ENCODE measurements around the gene PTPN1. TPM values are rescaled to one million over a fixed set of nuclear protein-coding genes. Genes with fewer than 3 reads are reported as not detected.

PTPN1 gene
- total and polyA plus RNA-seq, 10 of the 15 experiments (the other 5 are each of a cell fraction or from before 2014, with no cell fraction given): 15.9 to 74.7 (median 43.9) TPM

DNA sequence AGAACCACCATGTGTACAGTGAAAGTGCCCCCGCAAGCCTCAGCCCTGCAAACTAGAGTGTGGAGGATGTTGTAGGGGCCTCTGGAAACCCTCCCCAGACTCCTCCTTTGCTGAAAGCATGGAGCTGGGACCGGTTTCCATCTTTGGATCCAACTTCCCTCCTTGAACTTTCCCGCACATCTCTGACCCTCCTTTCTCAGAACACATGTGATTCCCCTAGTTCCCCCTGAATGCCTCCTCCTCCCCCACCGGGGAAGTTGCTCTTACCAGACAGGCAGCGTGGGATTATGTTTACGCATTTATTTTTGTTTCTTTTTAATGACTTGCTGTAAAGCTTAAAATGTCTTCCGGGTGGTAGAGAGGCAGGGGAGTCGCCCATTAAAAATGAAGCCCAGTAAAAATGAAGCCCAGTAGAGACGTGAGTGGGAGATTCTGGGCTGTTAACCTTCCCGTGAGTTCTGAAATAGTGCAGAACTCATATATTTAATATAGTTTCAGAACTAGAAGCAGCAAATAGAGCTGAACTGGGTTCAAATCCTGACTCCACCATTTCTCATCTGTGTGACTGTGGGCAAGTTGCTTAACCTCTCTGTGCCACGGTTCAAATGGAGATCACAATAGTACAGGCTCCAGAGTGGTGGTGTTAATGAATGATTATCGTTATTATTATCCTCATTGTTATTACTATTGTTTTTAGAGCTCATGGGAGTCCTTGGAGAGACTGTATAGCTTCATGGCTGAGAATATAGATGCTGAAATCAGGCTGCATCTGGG lies 8.0 kb upstream of the PTPN1 start:
- H3K27ac ChIP-seq (ENCODE audit: control insufficient read depth, insufficient read depth): peak overlapping the region; percentile 45
- no peak for DNase-seq (ENCODE audit: low read depth, low spot score)
- SMC1A ChIA-PET (ENCODE audit: uncharacterized antibody, unreplicated experiment): interaction anchor here (1.0 to 95.1 kb wide), 6 partner anchors 11 to 44 kb away, joined by 3 to 2799 read pairs (median 7); partner anchors contain the start of gene PTPN1
- H2AFZ ChIP-seq (ENCODE audit: control insufficient read depth, low read depth, low read length): peak overlapping the region; percentile 89
- TF ChIP-seq, protein P1, sequence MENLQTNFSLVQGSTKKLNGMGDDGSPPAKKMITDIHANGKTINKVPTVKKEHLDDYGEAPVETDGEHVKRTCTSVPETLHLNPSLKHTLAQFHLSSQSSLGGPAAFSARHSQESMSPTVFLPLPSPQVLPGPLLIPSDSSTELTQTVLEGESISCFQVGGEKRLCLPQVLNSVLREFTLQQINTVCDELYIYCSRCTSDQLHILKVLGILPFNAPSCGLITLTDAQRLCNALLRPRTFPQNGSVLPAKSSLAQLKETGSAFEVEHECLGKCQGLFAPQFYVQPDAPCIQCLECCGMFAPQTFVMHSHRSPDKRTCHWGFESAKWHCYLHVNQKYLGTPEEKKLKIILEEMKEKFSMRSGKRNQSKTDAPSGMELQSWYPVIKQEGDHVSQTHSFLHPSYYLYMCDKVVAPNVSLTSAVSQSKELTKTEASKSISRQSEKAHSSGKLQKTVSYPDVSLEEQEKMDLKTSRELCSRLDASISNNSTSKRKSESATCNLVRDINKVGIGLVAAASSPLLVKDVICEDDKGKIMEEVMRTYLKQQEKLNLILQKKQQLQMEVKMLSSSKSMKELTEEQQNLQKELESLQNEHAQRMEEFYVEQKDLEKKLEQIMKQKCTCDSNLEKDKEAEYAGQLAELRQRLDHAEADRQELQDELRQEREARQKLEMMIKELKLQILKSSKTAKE (IDR thresholded peaks at IDR 0.05; ENCODE audit: low read depth, poor library complexity, severe bottlenecking): no peak
- peak; percentile 84 for TF ChIP-seq EED (IDR thresholded peaks at IDR 0.05; ENCODE audit: low read depth)
- TF ChIP-seq MTA2 (IDR thresholded peaks at IDR 0.05; ENCODE audit: low read depth): no peak
- no peak for TF ChIP-seq CBFB (IDR thresholded peaks at IDR 0.05; ENCODE audit: low read depth)
- 0 out of 4 replicates have a peak, but pooled peaks of 1 of the 2 experiments have one; percentile 11 for TF ChIP-seq IKZF2 (IDR thresholded peaks at IDR 0.05)
- no peak for TF ChIP-seq TBL1XR1 (IDR thresholded peaks at IDR 0.05; ENCODE audit: low read depth, low read length)
- no peak for TF ChIP-seq HSF1 (IDR thresholded peaks at IDR 0.05; ENCODE audit: low read depth, low read length)
- TF ChIP-seq RUNX3 (IDR thresholded peaks at IDR 0.05; ENCODE audit: low read length): peak; percentile 39
- TF ChIP-seq HDAC2 (IDR thresholded peaks at IDR 0.05): 0 out of 2 replicates have a peak, but pooled peaks have one; percentile 74
- TF ChIP-seq CREM (IDR thresholded peaks at IDR 0.05; ENCODE audit: low read depth): 0 out of 2 replicates have a peak, but pooled peaks have one; percentile 38
- 0 out of 2 replicates have a peak, but pooled peaks have one; percentile 31 for TF ChIP-seq ZNF217 (IDR thresholded peaks at IDR 0.05)
- TF ChIP-seq PAX5 (IDR thresholded peaks at IDR 0.05; ENCODE audit: borderline replicate concordance, low read depth, low read length): 0 out of 2 replicates have a peak, but pooled peaks have one; percentile 41
- TF ChIP-seq NFIC (IDR thresholded peaks at IDR 0.05; ENCODE audit: low read depth, low read length): 0 out of 2 replicates have a peak, but pooled peaks have one; percentile 45
- TF ChIP-seq CREB1 (IDR thresholded peaks at IDR 0.05; ENCODE audit: low read depth): 0 out of 2 replicates have a peak, but pooled peaks have one; percentile 21
- no peaks in the 10 kb centered on the region for H3K36me3 ChIP-seq (ENCODE audit: control insufficient read depth in 2 of 2, insufficient read depth in 2 of 2, low read length in 1 of 2)
- peak overlapping the region; percentile 71 for H3K4me2 ChIP-seq (ENCODE audit: control insufficient read depth, insufficient read depth)
- POLR2A ChIA-PET: interaction anchor here (0.6 to 4.4 kb wide), 6 partner anchors 12 to 87 kb away, joined by 3 to 33 read pairs (median 4); no protein-coding TSS in a partner anchor
- H3K4me1 ChIP-seq (ENCODE audit: control insufficient read depth, insufficient read depth, low read length): peaks cover 45% of the 10 kb centered on the region
- CTCF ChIA-PET: interaction anchor here (0.5 to 10.4 kb wide), 13 partner anchors 9 to 84 kb away, joined by 3 to 240 read pairs (median 7); no protein-coding TSS in a partner anchor
- no peaks in the 10 kb centered on the region; the same call in 2 of the 3 replicates for H3K9me3 ChIP-seq (replicated peaks; ENCODE audit: control insufficient read depth, insufficient read depth, low read length)
- H3K9ac ChIP-seq (ENCODE audit: control insufficient read depth, insufficient read depth, low read length): peak overlapping the region; percentile 44
- no TSS peak for BruUV-seq (replicated peaks)
- in situ Hi-C loops (cut with MboI): loop anchor here (25.0 kb wide), 1 partner anchor 815 kb away; no protein-coding TSS in a partner anchor
- H3K27me3 ChIP-seq (replicated peaks in 1 of 2; ENCODE audit: control insufficient read depth in 2 of 2, insufficient read depth in 2 of 2, low read length in 1 of 2): no peaks in the 10 kb centered on the region
- no peak for FAIRE-seq
- 9% methylated on average over 12 of the region's 12 CpGs for WGBS (ENCODE audit: insufficient coverage, insufficient replicate concordance, low lambda C conversion rate, missing lambda C conversion rate)
- RAD21 ChIA-PET (ENCODE audit: unreplicated experiment): interaction anchor here (0.8 to 2.2 kb wide), 11 partner anchors 9 to 74 kb away, joined by 3 to 8 read pairs (median 4); no protein-coding TSS in a partner anchor
- H3K4me3 ChIP-seq: no peak overlapping the region
- no peak for ATAC-seq
- H3K79me2 ChIP-seq (ENCODE audit: control insufficient read depth, insufficient read depth, low read length): no peaks in the 10 kb centered on the region
- intact Hi-C loops (cut with micrococcal nuclease; ENCODE audit: unreplicated experiment): no loop called here
- H4K20me1 ChIP-seq (ENCODE audit: control insufficient read depth, insufficient read depth): no peaks in the 10 kb centered on the region

Data from GM12878 (cell line).